GM12875 (cell line): ENCODE measurements around the gene ULBP3.

Source experiments
- H3K4me3 ChIP-seq: one replicate; pipeline ENCODE4 v1.5.1; 2011; ENCODE audit warnings: low read depth, low read length, control low read depth
- TF ChIP-seq, protein P1 (sequence below): IDR thresholded peaks from 2 replicates; pipeline ENCODE4 v1.5.1; 2011; ENCODE audit warnings: low read depth, mild to moderate bottlenecking, control low read depth, inconsistent platforms, low read length, moderate library complexity, borderline replicate concordance; ENCODE audit not compliant: insufficient read depth

Gene ULBP3

DNA sequence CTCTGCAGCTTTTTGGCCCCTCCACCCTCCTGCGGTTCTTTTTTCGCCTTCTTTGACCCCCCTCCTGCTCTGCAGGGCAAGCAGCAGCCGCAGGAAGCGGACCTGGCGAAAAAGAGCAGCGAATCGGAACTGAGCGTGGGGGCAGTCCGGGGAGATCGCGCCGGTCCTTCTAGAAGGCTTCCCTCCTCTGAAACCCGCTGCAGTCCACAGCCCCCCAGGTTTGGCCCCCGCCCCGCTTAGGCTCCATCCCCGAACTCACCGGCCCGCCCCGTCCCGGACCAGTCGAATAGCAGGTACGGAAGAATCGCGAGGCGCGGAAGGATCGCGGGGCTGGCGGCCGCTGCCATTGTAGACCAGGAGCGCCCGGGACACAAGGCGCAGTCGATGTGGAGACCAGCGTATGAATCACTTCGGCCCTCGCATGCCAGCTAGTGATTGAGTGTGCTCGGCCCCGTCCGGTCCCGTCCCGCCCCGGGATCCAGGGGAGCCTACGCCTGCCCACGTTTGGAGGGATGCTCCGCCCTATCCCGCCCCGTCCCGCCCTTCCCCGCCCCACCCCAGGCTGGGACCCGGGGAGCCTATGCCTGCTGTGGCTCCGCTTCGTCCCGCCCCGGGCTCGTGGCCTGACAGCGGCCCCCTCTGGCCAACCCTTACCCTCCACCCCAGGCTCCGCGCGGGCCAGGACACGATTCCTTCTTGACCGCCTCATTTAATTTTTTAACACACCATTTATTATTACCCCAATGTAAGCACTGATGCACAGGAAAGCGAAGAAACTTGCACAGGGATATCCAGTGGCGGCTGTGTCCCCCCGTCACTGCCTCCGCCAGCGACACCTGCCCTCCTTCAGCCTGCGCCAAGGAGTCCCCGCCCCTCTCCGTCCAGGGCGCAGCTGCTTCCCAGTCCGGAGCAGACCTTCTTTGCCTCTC, at the start of gene ULBP3:
Gene ULBP3, minus strand, starts transcription at position 402 of the 929 bp plus-strand sequence. Its CDS starts 55 bp downstream, at position 347.
- TF ChIP-seq, protein P1, sequence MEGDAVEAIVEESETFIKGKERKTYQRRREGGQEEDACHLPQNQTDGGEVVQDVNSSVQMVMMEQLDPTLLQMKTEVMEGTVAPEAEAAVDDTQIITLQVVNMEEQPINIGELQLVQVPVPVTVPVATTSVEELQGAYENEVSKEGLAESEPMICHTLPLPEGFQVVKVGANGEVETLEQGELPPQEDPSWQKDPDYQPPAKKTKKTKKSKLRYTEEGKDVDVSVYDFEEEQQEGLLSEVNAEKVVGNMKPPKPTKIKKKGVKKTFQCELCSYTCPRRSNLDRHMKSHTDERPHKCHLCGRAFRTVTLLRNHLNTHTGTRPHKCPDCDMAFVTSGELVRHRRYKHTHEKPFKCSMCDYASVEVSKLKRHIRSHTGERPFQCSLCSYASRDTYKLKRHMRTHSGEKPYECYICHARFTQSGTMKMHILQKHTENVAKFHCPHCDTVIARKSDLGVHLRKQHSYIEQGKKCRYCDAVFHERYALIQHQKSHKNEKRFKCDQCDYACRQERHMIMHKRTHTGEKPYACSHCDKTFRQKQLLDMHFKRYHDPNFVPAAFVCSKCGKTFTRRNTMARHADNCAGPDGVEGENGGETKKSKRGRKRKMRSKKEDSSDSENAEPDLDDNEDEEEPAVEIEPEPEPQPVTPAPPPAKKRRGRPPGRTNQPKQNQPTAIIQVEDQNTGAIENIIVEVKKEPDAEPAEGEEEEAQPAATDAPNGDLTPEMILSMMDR: peak; percentile 20; the same call in 1 of the 2 replicates
- no peak within 1 kb of the TSS for H3K4me3 ChIP-seq

DNA sequence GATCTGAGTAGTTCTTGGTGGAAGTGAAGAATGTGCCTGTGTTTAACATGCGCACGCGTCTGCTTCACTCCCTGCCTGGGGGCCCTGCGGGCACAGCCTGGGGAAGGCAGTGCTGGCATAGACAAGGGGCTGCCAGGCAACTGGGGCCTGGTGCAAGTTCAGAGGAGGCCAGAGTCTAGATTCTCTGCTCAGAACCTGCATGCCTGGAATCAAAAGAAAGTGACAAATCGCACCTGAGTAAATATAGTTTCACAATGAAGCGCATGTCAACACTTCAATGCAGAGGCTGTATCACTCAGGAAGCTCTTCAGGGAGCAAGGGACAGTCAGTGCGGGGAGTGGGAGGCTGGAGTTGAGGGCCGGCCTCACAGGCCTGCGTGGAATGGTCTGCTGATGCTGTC, 49.7 kb upstream of the ULBP3 start:
- no peak overlapping the region for H3K4me3 ChIP-seq
- TF ChIP-seq, protein P1: no peak

DNA sequence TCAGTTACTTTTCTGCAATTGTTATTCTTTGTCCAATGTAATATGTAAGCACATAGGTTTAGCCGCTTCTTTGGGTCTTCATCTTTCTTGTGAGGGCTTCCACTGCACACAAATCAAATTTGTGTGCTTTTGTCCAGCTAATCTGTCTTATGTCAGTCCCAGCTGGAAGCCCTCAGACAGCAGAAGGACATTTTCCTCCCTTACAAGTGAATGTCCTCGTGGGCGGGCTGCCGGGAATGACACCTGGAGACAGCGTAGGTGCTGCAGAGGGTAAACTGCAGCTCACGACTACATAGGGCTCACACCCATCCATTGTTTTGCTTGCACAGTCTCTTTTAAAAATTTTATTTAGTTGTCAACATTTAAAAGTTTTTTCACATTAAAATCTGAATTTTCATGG, 49.3 kb upstream of the ULBP3 start:
- TF ChIP-seq, protein P1: no peak
- H3K4me3 ChIP-seq: no peak overlapping the region

DNA sequence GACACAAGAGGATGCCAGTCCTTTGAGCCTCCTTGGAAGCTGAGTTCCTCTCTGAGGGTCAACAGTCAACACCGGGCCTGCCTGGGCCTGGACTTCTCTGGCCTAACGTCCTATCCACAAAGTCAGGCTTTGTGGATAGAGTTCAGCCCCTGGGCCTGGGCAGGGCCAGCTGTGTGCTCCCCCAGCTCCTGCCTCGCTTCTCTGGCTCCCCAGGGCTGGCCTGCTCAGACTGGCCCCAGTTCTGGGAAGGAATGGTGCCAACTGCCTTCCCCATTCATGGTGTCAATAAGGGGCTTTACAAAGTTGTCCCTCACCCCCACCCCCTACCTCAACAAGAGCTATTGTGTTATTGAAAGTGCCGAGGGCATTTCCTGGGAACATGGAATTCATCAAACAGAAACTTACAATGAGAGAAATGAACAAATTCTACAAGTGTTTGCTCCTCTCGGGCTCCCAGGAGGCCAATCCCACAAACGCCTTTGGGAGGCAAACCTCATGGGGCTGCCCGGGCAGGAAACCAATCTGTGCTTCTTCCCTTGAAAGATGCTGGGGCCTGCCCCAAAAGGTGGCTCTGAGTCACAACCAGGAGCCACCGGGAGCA, 47.4 kb upstream of the ULBP3 start:
- H3K4me3 ChIP-seq: no peak overlapping the region
- TF ChIP-seq, protein P1: no peak

DNA sequence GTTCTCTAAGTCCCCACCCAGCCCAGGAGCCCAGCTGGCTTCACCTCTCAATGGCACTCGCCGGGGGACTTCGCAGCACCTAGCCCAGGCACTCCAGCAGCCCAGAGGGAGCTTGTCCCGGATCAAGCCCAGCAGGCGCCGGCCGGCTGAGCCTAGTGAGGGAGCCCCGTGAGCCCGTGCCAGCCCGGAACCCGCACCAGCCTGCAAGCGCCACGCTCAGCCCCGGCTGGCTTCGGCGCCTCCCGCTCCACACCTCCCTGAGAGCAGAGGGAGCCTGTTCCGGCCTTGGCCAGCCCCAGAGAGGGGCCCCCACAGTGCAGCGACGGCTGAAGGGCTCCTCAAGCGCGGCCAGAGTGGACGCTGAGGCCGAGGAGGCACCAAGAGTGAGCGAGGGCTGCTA, 46.8 kb upstream of the ULBP3 start:
- H3K4me3 ChIP-seq: no peak overlapping the region
- TF ChIP-seq, protein P1: no peak

DNA sequence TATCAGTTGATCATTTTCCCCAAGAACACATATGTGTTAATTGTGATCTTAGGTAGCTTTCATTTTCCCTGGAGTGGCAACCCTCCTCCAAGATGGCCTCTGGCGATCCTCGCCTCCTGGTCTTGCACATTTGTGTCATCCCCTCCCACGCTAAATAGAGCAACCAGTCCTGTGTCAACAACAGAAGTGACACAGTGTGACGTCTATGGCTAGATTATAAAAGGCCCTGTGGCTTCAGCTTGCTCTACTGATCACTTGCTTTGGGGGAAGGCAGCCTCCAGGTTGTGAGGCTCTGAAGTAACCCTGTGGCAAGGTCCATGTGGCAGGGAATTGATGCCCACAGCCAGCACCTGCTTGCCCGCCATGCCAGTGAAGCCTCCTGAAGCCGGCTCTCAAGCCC, 43.3 kb upstream of the ULBP3 start:
- no peak overlapping the region for H3K4me3 ChIP-seq
- TF ChIP-seq, protein P1: no peak

DNA sequence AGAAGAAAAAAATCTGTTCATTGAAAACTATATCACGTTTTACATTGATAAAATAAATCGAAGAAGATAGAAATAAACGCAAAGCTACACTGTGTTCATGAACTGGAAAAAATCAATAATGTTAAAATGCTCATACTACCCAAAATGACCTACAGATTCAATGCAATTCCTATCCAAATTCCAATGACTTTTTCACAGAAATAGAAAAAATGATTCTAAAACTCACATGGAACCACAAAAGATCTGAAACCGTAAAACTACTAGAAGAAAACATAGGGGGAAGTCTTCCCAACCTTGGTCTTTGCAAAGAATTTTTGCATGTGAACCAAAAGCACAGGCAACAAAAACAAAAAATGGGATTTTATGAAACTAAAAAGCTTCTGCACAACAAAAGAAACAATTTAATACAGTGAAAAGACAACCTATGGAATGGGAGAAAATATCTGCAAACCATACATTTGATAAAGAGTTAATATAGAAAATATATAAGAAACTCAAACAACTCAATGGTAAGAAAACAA, 33.9 kb upstream of the ULBP3 start:
- TF ChIP-seq, protein P1: no peak
- H3K4me3 ChIP-seq: no peak overlapping the region
